Esophagus squamous epithelium (tissue), 4 donors: ENCODE measurements around the gene RSL1D1.
"Not testable (repeated sequence)": the region's sequence is repeated elsewhere in the genome, so short reads cannot be mapped to it uniquely, and the experiment has no call there.

Source experiments
- POLR2A ChIP-seq, 4 donors: fragments of 450-650 bp; IDR thresholded peaks; one replicate each; pipeline ENCODE4 v1.6.1; 2017; ENCODE audit warnings: antibody characterized with exemption in 4 of 4, mild to moderate bottlenecking in 4 of 4, moderate library complexity in 3 of 4
- TF ChIP-seq, protein P1 (sequence below), 6 experiments: fragments of 450-650 bp in 4 of 6; fragments of 200-600 bp in 2 of 6; sonication (generic) in 2 of 6; IDR thresholded peaks; one replicate each; pipeline ENCODE4 v1.5.1; 2016 to 2019; ENCODE audit warnings: antibody characterized with exemption in 6 of 6, mild to moderate bottlenecking in 4 of 6, moderate library complexity in 4 of 6

DNA sequence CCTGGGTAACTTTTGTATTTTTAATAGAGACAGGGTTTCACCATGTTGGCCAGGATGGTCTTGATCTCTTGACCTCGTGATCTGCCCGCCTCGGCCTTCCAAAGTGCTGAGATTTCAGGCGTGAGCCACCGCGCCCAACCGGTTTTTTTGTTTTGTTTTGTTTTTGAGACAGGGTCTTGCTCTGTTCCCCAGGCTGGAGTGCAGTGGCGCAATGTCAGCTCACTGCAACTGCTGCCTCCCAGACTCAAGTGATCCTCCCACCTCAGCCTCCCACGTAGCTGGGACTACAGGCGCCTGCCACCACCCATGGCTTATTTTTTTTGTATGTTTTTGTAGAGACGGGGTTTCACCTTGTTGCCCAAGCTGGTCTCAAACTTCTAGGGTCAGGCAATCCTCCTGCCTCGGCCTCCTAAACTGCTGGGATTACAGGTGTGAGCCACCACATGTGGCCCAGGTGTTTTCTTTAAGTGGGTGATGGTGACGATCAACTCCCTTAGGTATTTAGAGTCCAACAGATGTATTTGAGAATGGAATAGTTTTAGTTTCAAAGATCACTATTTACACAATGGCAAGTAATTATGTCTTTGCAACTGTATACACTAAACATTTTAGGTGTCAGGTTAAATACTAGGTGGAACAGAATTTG is 25.7 kb downstream of the RSL1D1 start:
- TF ChIP-seq, protein P1, sequence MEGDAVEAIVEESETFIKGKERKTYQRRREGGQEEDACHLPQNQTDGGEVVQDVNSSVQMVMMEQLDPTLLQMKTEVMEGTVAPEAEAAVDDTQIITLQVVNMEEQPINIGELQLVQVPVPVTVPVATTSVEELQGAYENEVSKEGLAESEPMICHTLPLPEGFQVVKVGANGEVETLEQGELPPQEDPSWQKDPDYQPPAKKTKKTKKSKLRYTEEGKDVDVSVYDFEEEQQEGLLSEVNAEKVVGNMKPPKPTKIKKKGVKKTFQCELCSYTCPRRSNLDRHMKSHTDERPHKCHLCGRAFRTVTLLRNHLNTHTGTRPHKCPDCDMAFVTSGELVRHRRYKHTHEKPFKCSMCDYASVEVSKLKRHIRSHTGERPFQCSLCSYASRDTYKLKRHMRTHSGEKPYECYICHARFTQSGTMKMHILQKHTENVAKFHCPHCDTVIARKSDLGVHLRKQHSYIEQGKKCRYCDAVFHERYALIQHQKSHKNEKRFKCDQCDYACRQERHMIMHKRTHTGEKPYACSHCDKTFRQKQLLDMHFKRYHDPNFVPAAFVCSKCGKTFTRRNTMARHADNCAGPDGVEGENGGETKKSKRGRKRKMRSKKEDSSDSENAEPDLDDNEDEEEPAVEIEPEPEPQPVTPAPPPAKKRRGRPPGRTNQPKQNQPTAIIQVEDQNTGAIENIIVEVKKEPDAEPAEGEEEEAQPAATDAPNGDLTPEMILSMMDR (IDR thresholded peaks at IDR 0.05): not testable (repeated sequence)
- TF ChIP-seq POLR2A (IDR thresholded peaks at IDR 0.05): not testable (repeated sequence)
